ENCODE results near the gene PLIN1.

PLIN1 gene

GRCh38 chr15:89627256-89627970 lies 51.8 kb downstream of the PLIN1 start:
- no peak for DNase-seq (ENCODE audit: low read depth in 2 of 2)

GRCh38 chr15:89625716-89626115 lies 53.5 kb downstream of the PLIN1 start:
- no peak for DNase-seq (ENCODE audit: low read depth in 2 of 2)

- DNase-seq (ENCODE audit: low read depth in 2 of 2), result no peak
Measured at GRCh38 chr15:89623165-89623564, 56.0 kb downstream of the PLIN1 start.

DNA sequence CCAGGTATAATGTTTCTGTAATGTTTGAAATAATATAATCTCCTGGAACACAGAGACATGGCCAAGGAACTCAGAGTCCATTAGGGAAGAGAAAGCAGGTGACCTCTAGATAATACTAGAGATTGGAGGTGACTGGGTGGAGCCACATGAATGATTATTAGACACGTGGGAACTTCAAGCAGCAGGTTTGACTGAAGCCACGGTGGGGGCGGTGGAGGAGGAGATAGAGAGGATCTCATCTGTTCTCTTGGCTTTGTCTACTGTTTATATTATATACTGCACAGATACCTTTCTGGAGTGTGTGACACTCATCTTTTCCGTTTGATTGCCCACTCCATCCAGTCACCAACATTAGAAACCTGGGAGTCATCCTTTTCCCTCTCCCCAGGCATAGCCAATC lies 57.6 kb downstream of the PLIN1 start:
- no peak for DNase-seq (ENCODE audit: low read depth in 2 of 2)

DNA sequence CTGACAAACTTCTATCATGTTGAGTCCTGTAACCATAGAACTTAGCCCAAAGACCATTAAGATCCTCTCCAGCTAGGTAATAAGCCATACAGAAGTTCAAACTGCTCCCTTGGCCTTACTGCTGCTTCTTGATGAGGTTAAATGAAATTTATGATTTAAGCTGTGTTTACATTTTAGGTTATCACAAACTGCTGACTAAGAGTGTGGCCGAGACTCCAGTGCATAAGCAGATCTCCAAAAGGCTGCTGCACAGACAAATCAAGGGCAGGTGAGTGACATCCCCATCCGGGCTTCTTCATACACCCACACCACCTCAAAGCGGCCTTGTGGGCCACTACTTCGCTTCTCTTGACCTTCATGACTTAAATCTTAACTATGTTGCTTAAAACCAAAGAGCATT lies 62.9 kb downstream of the PLIN1 start:
- no peak for DNase-seq (ENCODE audit: low read depth in 2 of 2)

DNA sequence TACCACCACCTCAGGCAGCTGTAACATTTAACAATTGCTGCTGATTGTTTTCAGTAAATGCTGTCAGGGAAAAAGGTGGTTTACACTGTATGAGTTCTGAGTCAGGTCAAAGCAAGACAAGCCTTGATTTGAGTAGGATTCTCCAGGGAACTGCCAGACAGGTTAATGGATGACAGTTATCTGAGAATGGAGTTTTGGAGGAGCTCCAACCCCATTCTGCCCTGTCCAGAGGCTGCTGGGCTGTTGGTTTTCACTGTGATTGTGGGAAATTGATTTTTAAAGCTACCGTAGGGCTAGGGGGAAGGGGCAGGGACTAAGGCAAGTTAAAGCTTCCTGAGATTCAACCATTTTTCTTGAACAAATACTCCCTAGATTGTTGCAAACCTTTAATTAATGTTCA lies 64.0 kb downstream of the PLIN1 start:
- no peak for DNase-seq (ENCODE audit: low read depth in 2 of 2)

All from stimulated activated CD4-positive, alpha-beta T cell treated with anti-CD3 and anti-CD28 coated beads, Interleukin-1b, Interleukin-23, amount 100 ng/mL, for 4 hours (primary cell).